PFSK-1 (cell line): Measurements from ENCODE around the gene INSYN2B.

Experiments used
- FOXP2 ChIP-seq: optimal IDR thresholded peaks from 2 replicates; pipeline ENCODE3; 2011; ENCODE audit warnings: borderline replicate concordance, control low read depth, inconsistent platforms; ENCODE audit not compliant: insufficient read depth; ENCODE audit errors: extremely low read length, extremely low read depth
- POLR2AphosphoS5 ChIP-seq: IDR thresholded peaks from 2 replicates; pipeline ENCODE4 v1.6.1; 2012; ENCODE audit warnings: low read depth, mild to moderate bottlenecking, control low read depth, low read length, moderate library complexity
- SIN3A ChIP-seq: IDR thresholded peaks from 2 replicates; pipeline ENCODE4 v1.6.1; 2012; ENCODE audit warnings: mild to moderate bottlenecking, low read length, moderate library complexity, borderline replicate concordance; ENCODE audit not compliant: insufficient read depth
- TAF1 ChIP-seq: IDR thresholded peaks from 2 replicates; pipeline ENCODE4 v1.6.1; 2012; ENCODE audit warnings: low read length, control low read depth, borderline replicate concordance; ENCODE audit not compliant: insufficient read depth
- TF ChIP-seq, protein P1 (sequence below), 2 experiments: IDR thresholded peaks; 2 replicates each; pipeline versions ENCODE4 v1.6.1 to v1.8.0; 2011 to 2012; ENCODE audit warnings: low read depth in 2 of 2, low read length in 2 of 2, control low read depth in 1 of 2, inconsistent platforms in 1 of 2, mild to moderate bottlenecking in 1 of 2, moderate library complexity in 1 of 2; ENCODE audit not compliant: insufficient read depth in 1 of 2

DNA sequence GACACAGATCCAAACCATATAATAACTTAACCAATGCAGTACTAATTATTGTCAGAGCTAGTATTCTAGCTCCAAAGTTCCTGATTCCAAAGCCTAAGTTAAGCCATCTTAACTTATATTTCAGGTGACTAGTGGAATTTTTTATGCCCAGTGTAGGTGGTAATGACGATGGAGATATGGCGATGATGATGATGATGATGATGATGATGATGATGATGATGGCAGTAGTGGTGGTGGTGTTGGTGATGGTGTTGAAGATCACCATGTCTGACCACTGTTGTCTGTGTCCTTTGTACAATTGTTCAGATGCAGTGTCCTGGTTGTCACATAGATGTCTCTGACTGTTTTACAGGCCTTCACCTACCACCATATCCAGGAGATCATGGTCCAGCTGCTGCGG, 139.9 kb downstream of the INSYN2B start:
- TF ChIP-seq, protein P1, sequence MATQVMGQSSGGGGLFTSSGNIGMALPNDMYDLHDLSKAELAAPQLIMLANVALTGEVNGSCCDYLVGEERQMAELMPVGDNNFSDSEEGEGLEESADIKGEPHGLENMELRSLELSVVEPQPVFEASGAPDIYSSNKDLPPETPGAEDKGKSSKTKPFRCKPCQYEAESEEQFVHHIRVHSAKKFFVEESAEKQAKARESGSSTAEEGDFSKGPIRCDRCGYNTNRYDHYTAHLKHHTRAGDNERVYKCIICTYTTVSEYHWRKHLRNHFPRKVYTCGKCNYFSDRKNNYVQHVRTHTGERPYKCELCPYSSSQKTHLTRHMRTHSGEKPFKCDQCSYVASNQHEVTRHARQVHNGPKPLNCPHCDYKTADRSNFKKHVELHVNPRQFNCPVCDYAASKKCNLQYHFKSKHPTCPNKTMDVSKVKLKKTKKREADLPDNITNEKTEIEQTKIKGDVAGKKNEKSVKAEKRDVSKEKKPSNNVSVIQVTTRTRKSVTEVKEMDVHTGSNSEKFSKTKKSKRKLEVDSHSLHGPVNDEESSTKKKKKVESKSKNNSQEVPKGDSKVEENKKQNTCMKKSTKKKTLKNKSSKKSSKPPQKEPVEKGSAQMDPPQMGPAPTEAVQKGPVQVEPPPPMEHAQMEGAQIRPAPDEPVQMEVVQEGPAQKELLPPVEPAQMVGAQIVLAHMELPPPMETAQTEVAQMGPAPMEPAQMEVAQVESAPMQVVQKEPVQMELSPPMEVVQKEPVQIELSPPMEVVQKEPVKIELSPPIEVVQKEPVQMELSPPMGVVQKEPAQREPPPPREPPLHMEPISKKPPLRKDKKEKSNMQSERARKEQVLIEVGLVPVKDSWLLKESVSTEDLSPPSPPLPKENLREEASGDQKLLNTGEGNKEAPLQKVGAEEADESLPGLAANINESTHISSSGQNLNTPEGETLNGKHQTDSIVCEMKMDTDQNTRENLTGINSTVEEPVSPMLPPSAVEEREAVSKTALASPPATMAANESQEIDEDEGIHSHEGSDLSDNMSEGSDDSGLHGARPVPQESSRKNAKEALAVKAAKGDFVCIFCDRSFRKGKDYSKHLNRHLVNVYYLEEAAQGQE (IDR thresholded peaks at IDR 0.05; ENCODE audit: insufficient read depth in 1 of 2, low read depth in 2 of 2, low read length in 2 of 2): no peak
- TF ChIP-seq TAF1 (no peak), POLR2AphosphoS5 (no peak), SIN3A (no peak), FOXP2 (no peak)
